Islet precursor cell (in vitro differentiated cells): ENCODE data around the gene MBNL1.

Experiments
- DNase-seq: peaks from one replicate; pipeline ENCODE4 v3.0.0-alpha.2; 2018

The MBNL1 gene

DNA sequence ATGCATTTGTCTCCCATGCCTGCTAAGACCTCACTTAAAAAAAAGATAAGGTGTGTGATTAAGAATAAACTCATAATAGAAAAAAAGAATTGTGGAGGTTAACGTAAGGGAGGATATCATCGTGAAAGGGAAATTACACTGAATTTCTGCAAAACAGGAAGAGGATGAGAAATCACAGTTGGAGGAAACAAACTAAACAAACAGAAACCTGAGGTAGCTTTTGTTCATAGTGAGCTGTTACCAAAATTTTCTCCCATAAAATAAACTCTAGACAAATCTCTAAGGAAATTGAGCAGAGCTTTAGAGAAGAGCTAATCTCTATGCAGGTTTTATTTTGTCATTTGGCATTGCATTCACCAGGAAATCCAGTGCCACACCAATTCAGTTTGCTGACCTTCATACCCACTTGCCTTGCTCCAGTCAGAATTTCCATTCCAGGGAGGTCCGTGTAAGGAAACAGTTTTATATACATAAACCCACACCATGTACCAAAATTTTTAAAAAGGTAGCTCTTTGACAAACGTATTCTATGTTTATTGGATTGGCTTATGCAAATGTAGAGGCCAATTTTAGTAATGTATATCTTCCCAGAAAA, 231.2 kb downstream of the MBNL1 start:
- DNase-seq: no peak

DNA sequence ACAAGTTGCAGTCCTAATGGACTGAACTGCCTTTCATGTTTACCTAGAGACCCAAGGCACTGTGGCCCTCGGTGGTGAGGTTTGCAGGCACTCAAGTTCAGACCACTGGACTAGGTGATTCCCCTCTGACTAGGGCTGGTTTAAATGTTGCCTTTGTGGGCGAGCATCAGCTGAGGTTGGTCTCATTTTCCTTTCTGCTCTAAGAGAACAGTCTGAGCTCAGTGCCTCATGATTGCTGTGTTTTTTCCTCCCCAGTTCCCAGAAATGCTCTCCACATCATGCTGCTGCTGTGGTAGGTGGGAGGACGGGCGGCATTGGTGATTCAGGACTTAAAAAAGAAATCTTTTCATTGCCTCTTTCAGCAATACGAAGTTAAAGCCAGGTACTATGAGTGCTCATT, 237.2 kb downstream of the MBNL1 start:
- DNase-seq: no peak

DNA sequence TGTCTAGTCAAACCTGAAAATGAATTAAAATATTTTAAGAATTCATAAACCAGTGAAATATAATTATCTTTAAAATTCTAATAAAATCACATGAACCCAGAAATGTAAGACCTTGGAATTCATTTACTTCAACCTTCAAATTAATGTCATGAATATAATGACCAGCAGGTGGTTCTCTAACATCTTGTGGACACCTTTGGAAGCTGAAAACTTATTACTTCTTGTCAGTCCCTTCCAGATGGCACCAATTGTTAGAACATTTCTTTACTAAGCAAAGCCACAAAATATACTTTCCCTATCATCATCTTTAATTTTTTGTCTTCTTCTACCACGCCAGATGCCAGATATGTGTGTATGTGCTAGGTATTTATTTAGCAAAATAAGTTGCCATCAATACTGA, 240.0 kb downstream of the MBNL1 start:
- DNase-seq: no peak

DNA sequence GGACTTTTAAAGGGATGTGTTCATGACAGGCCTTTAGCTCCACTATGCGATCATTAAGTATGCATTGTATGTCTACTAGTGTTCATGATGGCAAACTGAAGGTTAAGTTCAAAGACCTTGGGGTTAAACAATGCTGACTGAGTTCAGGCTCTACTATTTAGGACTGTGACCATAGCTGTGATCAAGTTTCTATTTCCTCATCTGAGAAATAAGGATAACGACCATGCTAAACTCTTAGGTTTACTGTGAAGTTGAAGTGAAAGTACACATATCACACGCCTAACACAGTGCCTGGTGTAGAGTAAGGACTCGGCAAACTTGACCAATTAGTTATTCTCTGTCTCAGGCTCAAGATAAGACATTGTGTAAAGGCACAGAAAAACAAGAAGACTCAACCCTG, 243.2 kb downstream of the MBNL1 start:
- DNase-seq: no peak

DNA sequence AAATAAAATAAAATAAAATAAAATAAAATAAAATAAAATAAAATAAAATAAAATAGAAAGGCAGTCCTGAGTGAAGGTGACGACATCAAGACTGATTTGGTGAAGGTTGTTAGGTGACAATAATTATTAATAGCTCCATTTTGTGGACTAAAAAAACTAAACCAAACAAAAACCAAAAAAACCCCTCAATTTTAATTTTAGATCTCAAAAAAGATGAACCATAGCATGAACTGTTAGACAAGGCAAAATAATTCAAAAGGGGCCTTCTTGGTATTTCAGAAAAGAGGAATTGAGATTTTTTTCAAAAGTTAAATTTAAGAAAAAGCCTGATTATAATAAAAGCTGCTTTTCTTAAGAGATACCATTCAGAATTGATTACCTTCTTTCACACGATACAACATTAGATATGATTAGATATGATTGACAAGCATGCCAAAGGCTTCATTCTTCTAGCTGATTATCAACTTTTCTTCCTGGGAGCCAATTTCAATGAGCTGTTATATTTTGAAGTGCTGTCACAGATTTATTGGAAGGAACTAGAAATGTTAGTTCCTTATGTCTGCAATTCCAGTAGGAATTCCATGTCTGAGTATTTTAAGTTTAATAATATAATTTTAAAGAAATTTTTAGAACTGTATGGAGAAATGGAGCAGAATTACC, 244.7 kb downstream of the MBNL1 start:
- no peak for DNase-seq
